C4-2B (cell line): Measurements from ENCODE around the gene MIPEP.

ENCODE experiments used
- CTCF ChIP-seq: fragments of 450-650 bp; conservative IDR thresholded peaks from 2 replicates; pipeline ENCODE4 v1.5.1; 2017; ENCODE audit warnings: mild to moderate bottlenecking
- ZFX ChIP-seq: fragments of 450-650 bp; IDR thresholded peaks from 2 replicates; pipeline ENCODE4 v1.6.1; 2017

GRCh38 chr13:23754997-23755396, 134.2 kb downstream of the MIPEP start:
- TF ChIP-seq CTCF = no peak
- TF ChIP-seq ZFX = no peak
